Activated naive CD8-positive, alpha-beta T cell (primary cell): Measurements from ENCODE around the gene OR51B4.
"Not testable (repeated sequence)": the region's sequence is repeated elsewhere in the genome, so short reads cannot be mapped to it uniquely, and the experiment has no call there.

ENCODE experiments used
- H3K27ac Mint-ChIP-seq: one replicate; pipeline ENCODE4 v1.8.0; 2021; ENCODE audit warnings: mixed read lengths
- H3K27me3 Mint-ChIP-seq: one replicate; pipeline ENCODE4 v1.8.0; 2021; ENCODE audit warnings: mixed read lengths
- H3K36me3 Mint-ChIP-seq: one replicate; pipeline ENCODE4 v1.8.0; 2021; ENCODE audit warnings: mixed read lengths
- H3K4me1 Mint-ChIP-seq: one replicate; pipeline ENCODE4 v1.8.0; 2021; ENCODE audit warnings: low read depth, mixed read lengths
- H3K4me3 Mint-ChIP-seq: one replicate; pipeline ENCODE4 v1.8.0; 2021; ENCODE audit warnings: mild to moderate bottlenecking, mixed read lengths
- H3K9me3 Mint-ChIP-seq: one replicate; pipeline ENCODE4 v1.8.0; 2021; ENCODE audit warnings: low read depth, mixed read lengths

The OR51B4 gene

DNA sequence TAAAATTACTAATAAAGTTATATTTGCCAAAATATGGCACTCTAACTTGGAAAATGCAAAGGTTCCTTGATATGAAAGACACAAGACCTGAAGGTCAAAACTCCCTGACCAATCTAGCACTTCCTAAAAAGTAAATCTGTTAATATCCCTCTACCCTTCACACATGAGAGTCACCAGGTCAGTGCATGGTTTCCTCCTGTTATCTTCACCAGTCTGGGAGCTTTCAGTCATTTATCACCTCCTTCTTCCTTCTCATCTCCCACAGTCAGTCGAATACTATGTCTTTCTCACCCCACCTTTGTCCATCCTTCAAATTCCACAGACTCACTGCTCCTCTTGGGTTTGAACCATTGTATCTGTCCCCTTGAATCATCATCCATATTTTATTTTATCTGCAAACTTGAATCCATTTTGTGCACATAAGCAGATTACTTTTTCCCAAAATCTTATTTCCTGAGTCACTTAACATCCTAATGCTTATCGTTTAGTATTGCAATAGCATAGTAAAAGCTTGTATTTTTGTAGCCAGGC, 34.6 kb downstream of the OR51B4 start:
- no peak overlapping the region for H3K4me3 Mint-ChIP-seq
- no peak overlapping the region for H3K27ac Mint-ChIP-seq

GRCh38 chr11:5266609-5267008, 35.1 kb downstream of the OR51B4 start:
- Mint-ChIP-seq H3K4me1 (no peaks in the 10 kb centered on the region), H3K27ac (no peak overlapping the region), H3K9me3 (no peaks in the 10 kb centered on the region), H3K36me3 (no peaks in the 10 kb centered on the region), H3K4me3 (no peak overlapping the region), H3K27me3 (peaks cover 1% of the 10 kb centered on the region)

More for the DNA sequence above, 34.6 kb downstream of the OR51B4 start:
- no peaks in the 10 kb centered on the region for H3K9me3 Mint-ChIP-seq
- no peaks in the 10 kb centered on the region for H3K36me3 Mint-ChIP-seq
- peaks cover under 1% of the 10 kb centered on the region for H3K27me3 Mint-ChIP-seq
- H3K4me1 Mint-ChIP-seq, result no peaks in the 10 kb centered on the region

GRCh38 chr11:5265832-5266231, 35.9 kb downstream of the OR51B4 start:
- H3K36me3 Mint-ChIP-seq, result no peaks in the 10 kb centered on the region
- no peak overlapping the region for H3K27ac Mint-ChIP-seq
- H3K4me1 Mint-ChIP-seq, result no peaks in the 10 kb centered on the region
- H3K4me3 Mint-ChIP-seq, result no peak overlapping the region
- H3K9me3 Mint-ChIP-seq, result no peaks in the 10 kb centered on the region
- H3K27me3 Mint-ChIP-seq, result peaks cover 3% of the 10 kb centered on the region

DNA sequence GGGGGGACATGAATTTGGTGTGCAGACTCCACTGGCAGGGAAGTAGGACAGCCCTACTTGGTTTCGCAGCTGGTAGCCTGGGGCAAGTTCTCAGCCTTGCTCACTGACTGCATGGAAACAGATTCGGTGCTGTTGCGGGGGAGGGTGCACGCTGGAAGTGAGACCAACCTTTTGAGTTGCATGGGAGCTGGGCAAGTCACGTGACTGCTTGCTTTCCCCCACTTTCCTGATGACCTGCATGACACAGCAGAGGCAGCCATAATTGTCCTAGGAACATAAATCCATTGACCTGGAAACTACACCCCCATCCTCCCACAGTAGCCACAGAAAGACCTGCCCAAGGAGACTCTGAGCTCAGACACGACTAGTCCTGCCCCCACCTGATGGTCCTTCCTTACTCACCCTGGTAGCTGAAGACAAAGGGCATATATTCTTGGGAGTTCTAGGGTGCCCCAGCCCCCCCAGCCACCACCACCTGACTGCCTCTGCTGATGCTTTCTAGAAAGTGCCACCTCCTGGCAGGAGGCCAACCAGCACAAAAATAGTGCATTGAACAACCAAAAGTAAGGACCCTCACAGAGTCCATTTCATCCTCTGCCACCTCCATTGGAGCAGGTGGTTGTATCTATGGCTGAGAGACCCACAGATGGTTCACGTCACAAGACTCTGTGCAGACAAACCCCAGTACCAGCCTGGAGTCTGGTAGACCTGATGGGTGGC, 43.0 kb downstream of the OR51B4 start:
- Mint-ChIP-seq H3K27ac (no peak overlapping the region), H3K36me3 (no peaks in the 10 kb centered on the region), H3K27me3 (peaks cover 6% of the 10 kb centered on the region), H3K4me1 (no peaks in the 10 kb centered on the region), H3K4me3 (no peak overlapping the region), H3K9me3 (peaks cover 5% of the 10 kb centered on the region)

DNA sequence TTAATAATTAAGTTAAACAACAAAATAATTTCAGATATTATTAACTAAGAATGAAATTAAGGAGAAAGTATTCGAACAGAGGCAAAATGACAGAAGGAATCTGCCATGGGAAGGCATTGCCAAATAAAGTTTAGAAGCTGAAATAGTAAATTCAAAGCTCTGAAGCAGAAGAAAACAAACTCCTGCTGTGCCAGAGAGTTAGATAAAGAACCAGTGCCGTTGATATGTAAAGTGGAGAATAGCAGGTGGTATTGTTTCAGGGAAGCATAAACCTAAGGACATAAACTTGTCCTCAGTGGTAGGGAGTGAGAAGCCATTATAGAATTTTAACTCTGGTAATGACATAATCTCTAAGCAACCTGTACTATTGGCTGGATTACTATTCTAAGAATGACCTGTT, 44.5 kb downstream of the OR51B4 start:
- Mint-ChIP-seq H3K4me1 (no peaks in the 10 kb centered on the region), H3K4me3 (no peak overlapping the region), H3K9me3 (peaks cover 5% of the 10 kb centered on the region), H3K36me3 (no peaks in the 10 kb centered on the region), H3K27me3 (peaks cover 6% of the 10 kb centered on the region), H3K27ac (no peak overlapping the region)

GRCh38 chr11:5254646-5255413, 46.9 kb downstream of the OR51B4 start, which contains the start of gene HBG2:
Gene HBG2 (minus strand): TSS chr11:5254781. CDS start chr11:5254728, 53 bp downstream.
- not testable (repeated sequence) for H3K36me3 Mint-ChIP-seq, H3K4me1 Mint-ChIP-seq, H3K27ac Mint-ChIP-seq, H3K27me3 Mint-ChIP-seq, H3K4me3 Mint-ChIP-seq, H3K9me3 Mint-ChIP-seq

- H3K9me3 Mint-ChIP-seq, H3K27me3 Mint-ChIP-seq, H3K4me3 Mint-ChIP-seq, H3K4me1 Mint-ChIP-seq, H3K27ac Mint-ChIP-seq, H3K36me3 Mint-ChIP-seq: not testable (repeated sequence)
Observed at GRCh38 chr11:5254023-5254422, 47.7 kb downstream of the OR51B4 start.

- H3K9me3 Mint-ChIP-seq, H3K4me1 Mint-ChIP-seq, H3K27me3 Mint-ChIP-seq, H3K4me3 Mint-ChIP-seq, H3K36me3 Mint-ChIP-seq, H3K27ac Mint-ChIP-seq: not testable (repeated sequence)
Observed at GRCh38 chr11:5253440-5253839, 48.3 kb downstream of the OR51B4 start.

DNA sequence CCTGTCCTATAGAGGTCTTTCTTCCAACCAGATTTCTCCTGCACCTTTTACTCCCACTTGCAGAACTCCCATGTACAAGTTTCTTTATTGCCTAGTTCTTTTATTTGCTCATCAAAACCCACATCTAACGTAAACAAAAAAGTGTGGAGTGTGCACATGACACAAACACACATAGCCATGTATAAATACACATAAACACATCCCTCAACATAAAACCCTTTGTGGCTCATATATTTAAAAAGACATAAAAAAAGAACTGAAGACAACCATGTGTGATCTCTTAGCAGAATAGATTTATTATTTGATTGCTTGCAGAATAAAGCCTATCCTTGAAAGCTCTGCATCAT, 48.9 kb downstream of the OR51B4 start:
- Mint-ChIP-seq H3K27me3 (peaks cover 4% of the 10 kb centered on the region), H3K27ac (no peak overlapping the region), H3K4me3 (no peak overlapping the region), H3K36me3 (no peaks in the 10 kb centered on the region), H3K9me3 (no peaks in the 10 kb centered on the region), H3K4me1 (no peaks in the 10 kb centered on the region)

GRCh38 chr11:5252192-5252918, 49.4 kb downstream of the OR51B4 start:
- H3K27me3 Mint-ChIP-seq, result peaks cover 1% of the 10 kb centered on the region
- H3K9me3 Mint-ChIP-seq, result no peaks in the 10 kb centered on the region
- no peak overlapping the region for H3K27ac Mint-ChIP-seq

GRCh38 chr11:5251746-5252145, 50.0 kb downstream of the OR51B4 start:
- Mint-ChIP-seq H3K36me3 (no peaks in the 10 kb centered on the region), H3K4me1 (no peaks in the 10 kb centered on the region), H3K4me3 (no peak overlapping the region), H3K27ac (no peak overlapping the region), H3K27me3 (peaks cover 1% of the 10 kb centered on the region), H3K9me3 (no peaks in the 10 kb centered on the region)

More at GRCh38 chr11:5252192-5252918, 49.4 kb downstream of the OR51B4 start:
- no peak overlapping the region for H3K4me3 Mint-ChIP-seq
- no peaks in the 10 kb centered on the region for H3K36me3 Mint-ChIP-seq
- no peaks in the 10 kb centered on the region for H3K4me1 Mint-ChIP-seq
